Mesothelial cell of epicardium (in vitro differentiated cells): ENCODE measurements around the gene TFAP2A. TPM values are rescaled to one million over a fixed set of nuclear protein-coding genes. Genes with fewer than 3 reads are reported as not detected.

ENCODE experiments used
- DNase-seq, 2 experiments: peaks; one replicate each; pipeline ENCODE4 v3.0.0; 2021; ENCODE audit warnings: low spot score in 2 of 2; ENCODE audit not compliant: unreplicated experiment in 2 of 2
- H3K27ac Mint-ChIP-seq: 2 replicates; pipeline ENCODE4 v1.8.0; 2021; ENCODE audit warnings: mixed read lengths
- H3K27me3 Mint-ChIP-seq: 2 replicates; pipeline ENCODE4 v1.8.0; 2021; ENCODE audit warnings: low read depth, mixed read lengths
- H3K36me3 Mint-ChIP-seq: 2 replicates; pipeline ENCODE4 v1.8.0; 2021; ENCODE audit warnings: mixed read lengths
- H3K4me1 Mint-ChIP-seq: 2 replicates; pipeline ENCODE4 v1.8.0; 2021; ENCODE audit warnings: mixed read lengths
- H3K4me3 Mint-ChIP-seq: 2 replicates; pipeline ENCODE4 v1.8.0; 2021; ENCODE audit warnings: mild to moderate bottlenecking, moderate library complexity, mixed read lengths
- H3K9me3 Mint-ChIP-seq: 2 replicates; pipeline ENCODE4 v1.8.0; 2021; ENCODE audit warnings: mixed read lengths
- total RNA-seq: library from RNA; stranded (reverse); gene quantifications from 3 replicates; pipeline ENCODE4 v1.2.1, GENCODE V29; 2021
- TF ChIP-seq, protein P1 (sequence below): fragments of 200-600 bp; sonication (generic); IDR thresholded peaks from one replicate; pipeline ENCODE4 v1.5.0; 2021; ENCODE audit warnings: antibody characterized with exemption; ENCODE audit not compliant: unreplicated experiment

Gene TFAP2A
- total RNA-seq, 1 donor from 2014 or later: 62.4 TPM

- peaks cover 11% of the 10 kb centered on the region for H3K4me1 Mint-ChIP-seq
- H3K9me3 Mint-ChIP-seq: no peaks in the 10 kb centered on the region
- no peak overlapping the region for H3K4me3 Mint-ChIP-seq
- TF ChIP-seq, protein P1, sequence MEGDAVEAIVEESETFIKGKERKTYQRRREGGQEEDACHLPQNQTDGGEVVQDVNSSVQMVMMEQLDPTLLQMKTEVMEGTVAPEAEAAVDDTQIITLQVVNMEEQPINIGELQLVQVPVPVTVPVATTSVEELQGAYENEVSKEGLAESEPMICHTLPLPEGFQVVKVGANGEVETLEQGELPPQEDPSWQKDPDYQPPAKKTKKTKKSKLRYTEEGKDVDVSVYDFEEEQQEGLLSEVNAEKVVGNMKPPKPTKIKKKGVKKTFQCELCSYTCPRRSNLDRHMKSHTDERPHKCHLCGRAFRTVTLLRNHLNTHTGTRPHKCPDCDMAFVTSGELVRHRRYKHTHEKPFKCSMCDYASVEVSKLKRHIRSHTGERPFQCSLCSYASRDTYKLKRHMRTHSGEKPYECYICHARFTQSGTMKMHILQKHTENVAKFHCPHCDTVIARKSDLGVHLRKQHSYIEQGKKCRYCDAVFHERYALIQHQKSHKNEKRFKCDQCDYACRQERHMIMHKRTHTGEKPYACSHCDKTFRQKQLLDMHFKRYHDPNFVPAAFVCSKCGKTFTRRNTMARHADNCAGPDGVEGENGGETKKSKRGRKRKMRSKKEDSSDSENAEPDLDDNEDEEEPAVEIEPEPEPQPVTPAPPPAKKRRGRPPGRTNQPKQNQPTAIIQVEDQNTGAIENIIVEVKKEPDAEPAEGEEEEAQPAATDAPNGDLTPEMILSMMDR: no peak
- H3K27me3 Mint-ChIP-seq: no peaks in the 10 kb centered on the region
- no peak overlapping the region for H3K27ac Mint-ChIP-seq
- no peaks in the 10 kb centered on the region for H3K36me3 Mint-ChIP-seq
- DNase-seq: no peak
Observed at GRCh38 chr6:10448096-10448495, 33.2 kb upstream of the TFAP2A start.

DNA sequence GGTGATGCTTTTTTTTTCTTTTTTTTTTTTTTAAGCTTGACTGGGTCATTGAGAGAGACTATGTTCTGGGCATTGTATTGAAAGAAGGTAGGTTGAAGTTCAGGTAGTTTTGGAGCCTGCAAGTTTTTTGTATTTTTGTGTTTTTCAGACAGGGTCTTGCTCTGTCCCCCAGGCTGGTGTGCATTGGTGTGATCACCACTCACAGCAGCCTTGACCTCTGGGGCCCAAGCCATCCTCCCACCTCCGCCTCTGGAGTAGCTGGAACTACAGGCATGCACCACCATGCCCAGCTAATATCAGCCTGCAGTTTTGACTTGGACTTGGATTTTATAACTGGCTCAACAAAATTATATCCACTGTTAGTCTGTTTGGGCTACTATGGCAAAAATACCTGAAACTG, 31.7 kb upstream of the TFAP2A start:
- H3K9me3 Mint-ChIP-seq: no peaks in the 10 kb centered on the region

DNA sequence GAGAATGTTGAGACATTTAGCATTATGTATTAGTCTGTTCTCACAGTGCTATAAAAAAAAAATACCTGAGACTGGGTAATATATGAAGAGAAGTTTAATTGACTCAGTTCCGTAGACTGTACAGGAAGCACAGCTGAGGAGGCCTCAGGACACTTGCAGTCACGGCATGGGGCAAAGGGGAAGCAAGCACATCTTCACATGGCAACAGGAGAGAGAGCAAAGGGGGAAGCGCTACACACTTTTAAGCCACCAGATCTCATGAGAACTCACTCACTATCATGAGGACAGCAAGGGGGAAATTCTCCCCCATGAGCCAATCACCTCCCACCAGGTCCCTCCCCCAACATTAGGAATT, 26.8 kb upstream of the TFAP2A start:
- H3K27me3 Mint-ChIP-seq: no peaks in the 10 kb centered on the region
- peaks cover 12% of the 10 kb centered on the region for H3K4me1 Mint-ChIP-seq
- no peak for DNase-seq
- TF ChIP-seq, protein P1: no peak
- no peak overlapping the region for H3K4me3 Mint-ChIP-seq
- peak overlapping the region; percentile 96 for H3K27ac Mint-ChIP-seq
- no peaks in the 10 kb centered on the region for H3K9me3 Mint-ChIP-seq
- no peaks in the 10 kb centered on the region for H3K36me3 Mint-ChIP-seq

More for the DNA sequence above, 31.7 kb upstream of the TFAP2A start:
- Mint-ChIP-seq H3K36me3 (no peaks in the 10 kb centered on the region), H3K27me3 (no peaks in the 10 kb centered on the region), H3K4me1 (peaks cover 7% of the 10 kb centered on the region), H3K4me3 (no peak overlapping the region), H3K27ac (no peak overlapping the region)
- DNase-seq: no peak
- TF ChIP-seq, protein P1: no peak

- no peak overlapping the region for H3K4me3 Mint-ChIP-seq
- no peak for DNase-seq
- no peaks in the 10 kb centered on the region for H3K36me3 Mint-ChIP-seq
Observed at GRCh38 chr6:10441004-10441654, 26.3 kb upstream of the TFAP2A start.

DNA sequence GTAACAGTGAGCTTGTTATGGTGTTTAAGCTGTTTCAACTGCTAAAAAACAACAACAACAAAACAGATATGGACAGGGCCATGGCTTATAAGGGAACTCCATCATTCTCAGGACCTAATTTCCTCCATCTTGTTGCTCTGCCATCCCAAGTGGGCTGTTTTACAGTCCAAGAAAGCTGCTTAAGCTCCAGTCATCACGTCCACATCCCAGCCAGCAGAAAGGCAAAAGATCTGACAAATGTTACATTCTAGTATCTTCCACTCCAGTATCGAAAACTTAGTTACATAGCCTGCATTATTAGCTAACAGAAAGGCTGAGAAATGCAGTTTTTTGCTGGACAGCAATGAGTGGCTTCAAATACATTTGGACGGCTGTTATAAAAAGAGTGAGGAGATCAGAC, 23.0 kb upstream of the TFAP2A start:
- Mint-ChIP-seq H3K4me1 (peaks cover 24% of the 10 kb centered on the region), H3K36me3 (no peaks in the 10 kb centered on the region), H3K27ac (no peak overlapping the region), H3K4me3 (no peak overlapping the region), H3K9me3 (no peaks in the 10 kb centered on the region), H3K27me3 (no peaks in the 10 kb centered on the region)
- TF ChIP-seq, protein P1: no peak
- no peak for DNase-seq

More at GRCh38 chr6:10441004-10441654, 26.3 kb upstream of the TFAP2A start:
- Mint-ChIP-seq H3K9me3 (no peaks in the 10 kb centered on the region), H3K27me3 (no peaks in the 10 kb centered on the region), H3K4me1 (peaks cover 12% of the 10 kb centered on the region), H3K27ac (peak overlapping the region; percentile 96)
- TF ChIP-seq, protein P1: no peak
